ENCODE measurements around the gene MYOM1.

Gene MYOM1

DNA sequence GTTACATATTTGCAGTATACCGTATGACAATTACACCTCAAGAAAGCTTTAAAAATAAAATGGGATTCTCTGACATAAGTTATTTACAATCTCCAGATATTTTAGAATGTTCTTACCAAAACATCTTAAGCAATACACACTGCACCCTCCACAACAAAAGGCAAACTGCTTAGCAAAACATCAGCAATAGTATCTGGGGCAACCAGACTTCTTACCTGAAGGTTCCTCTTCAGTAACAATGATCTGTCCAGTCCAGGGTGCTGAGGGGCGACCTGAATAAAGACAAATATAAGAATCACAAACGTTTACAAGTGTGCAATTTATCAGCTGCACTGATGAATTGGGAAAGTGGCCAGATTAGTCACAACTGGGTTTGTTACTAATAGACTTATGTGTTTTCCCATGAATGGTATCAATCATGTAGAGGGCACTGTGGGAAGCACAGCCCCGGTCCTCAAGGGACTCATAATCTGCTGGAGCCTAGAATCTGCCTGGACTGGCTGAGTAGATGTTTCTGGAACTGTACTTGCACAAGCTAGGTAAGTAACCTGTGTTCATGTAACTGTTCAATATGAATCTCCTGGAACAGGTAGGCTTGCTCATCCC is 70.7 kb downstream of the MYOM1 start:
- TF ChIP-seq, protein P1, sequence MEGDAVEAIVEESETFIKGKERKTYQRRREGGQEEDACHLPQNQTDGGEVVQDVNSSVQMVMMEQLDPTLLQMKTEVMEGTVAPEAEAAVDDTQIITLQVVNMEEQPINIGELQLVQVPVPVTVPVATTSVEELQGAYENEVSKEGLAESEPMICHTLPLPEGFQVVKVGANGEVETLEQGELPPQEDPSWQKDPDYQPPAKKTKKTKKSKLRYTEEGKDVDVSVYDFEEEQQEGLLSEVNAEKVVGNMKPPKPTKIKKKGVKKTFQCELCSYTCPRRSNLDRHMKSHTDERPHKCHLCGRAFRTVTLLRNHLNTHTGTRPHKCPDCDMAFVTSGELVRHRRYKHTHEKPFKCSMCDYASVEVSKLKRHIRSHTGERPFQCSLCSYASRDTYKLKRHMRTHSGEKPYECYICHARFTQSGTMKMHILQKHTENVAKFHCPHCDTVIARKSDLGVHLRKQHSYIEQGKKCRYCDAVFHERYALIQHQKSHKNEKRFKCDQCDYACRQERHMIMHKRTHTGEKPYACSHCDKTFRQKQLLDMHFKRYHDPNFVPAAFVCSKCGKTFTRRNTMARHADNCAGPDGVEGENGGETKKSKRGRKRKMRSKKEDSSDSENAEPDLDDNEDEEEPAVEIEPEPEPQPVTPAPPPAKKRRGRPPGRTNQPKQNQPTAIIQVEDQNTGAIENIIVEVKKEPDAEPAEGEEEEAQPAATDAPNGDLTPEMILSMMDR (IDR thresholded peaks at IDR 0.05; ENCODE audit: control insufficient read depth, insufficient read depth, low read depth, low read length, missing control alignments), result no peak
- peak; percentile 8 for DNase-seq (ENCODE audit: low read depth)
- H3K4me3 ChIP-seq (ENCODE audit: control insufficient read depth, low read depth, low read length), result no peak overlapping the region

DNA sequence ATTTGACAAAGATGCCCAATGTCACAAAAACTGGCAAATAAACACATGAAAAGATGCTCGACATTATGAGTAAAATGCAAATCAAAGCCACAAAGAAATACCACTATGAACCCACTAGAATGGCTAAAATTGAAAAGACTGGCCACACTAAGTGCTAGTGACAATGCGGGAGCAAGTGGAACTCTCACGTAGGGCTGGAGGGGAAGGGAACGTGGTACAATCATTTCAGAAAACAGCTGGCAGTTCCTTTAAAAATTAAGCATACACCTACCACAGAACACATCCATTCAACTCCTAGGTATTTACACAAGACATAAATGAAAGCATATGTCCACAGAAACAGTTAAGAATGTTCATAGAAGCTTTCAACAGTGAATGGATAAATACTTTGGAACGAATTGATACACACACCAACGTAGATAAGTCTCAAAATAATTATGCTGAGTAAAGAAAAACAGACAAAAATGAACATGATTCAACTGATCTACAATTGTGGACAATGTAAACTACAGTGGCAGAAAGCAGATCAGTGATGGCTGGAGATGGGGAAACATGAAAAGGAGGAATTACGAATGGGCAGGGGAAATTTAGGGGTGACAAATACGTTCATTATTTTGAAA is 71.7 kb downstream of the MYOM1 start:
- TF ChIP-seq, protein P1 (IDR thresholded peaks at IDR 0.05; ENCODE audit: control insufficient read depth, insufficient read depth, low read depth, low read length, missing control alignments), result no peak
- no peak overlapping the region for H3K4me3 ChIP-seq (ENCODE audit: control insufficient read depth, low read depth, low read length)
- DNase-seq (ENCODE audit: low read depth), result no peak

- H3K4me3 ChIP-seq (ENCODE audit: control insufficient read depth, low read depth, low read length), result no peak overlapping the region
- no peak for DNase-seq (ENCODE audit: low read depth)
- TF ChIP-seq, protein P1 (IDR thresholded peaks at IDR 0.05; ENCODE audit: control insufficient read depth, insufficient read depth, low read depth, low read length, missing control alignments), result no peak
Measured at GRCh38 chr18:3140986-3141639, 78.7 kb downstream of the MYOM1 start.

DNA sequence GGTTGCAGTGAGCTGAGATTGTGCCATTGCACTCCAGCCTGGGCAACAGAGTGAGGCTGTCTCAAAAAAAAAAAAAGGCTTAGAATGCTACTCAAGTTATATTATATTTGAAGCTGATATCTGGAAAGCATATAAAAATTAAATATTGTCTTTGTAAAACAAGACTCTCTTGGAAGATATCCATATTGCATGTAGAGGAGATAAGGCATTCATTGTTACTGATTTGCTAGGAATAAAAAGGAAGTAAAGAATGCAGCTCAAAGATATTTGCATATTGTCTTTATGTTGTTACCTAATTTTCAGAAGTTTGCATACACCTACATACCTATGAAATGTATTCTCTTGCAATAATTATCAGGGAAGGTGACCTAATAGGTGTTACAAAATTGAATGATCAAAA is 79.4 kb downstream of the MYOM1 start:
- H3K4me3 ChIP-seq (ENCODE audit: control insufficient read depth, low read depth, low read length), result no peak overlapping the region
- TF ChIP-seq, protein P1 (IDR thresholded peaks at IDR 0.05; ENCODE audit: control insufficient read depth, insufficient read depth, low read depth, low read length, missing control alignments), result no peak
- no peak for DNase-seq (ENCODE audit: low read depth)

DNA sequence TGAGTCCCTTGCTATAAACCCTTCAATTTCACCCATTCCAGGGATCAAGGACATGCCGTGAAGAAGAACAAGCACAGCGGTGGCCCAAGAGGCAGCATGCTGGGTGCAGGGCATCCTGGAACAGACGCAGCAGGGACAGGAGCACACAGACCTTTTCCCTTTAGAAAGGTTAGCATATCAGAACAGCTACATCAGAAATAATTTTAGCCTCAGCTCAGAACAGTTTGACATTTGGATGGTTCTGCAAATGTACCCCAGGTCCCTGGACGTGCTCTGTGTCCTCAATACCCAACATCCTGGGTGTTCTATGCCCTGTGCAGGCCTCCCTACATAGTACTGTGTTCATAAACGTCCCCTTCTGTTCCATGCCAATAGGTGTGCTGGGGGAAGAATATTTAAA is 80.4 kb downstream of the MYOM1 start:
- H3K4me3 ChIP-seq (ENCODE audit: control insufficient read depth, low read depth, low read length), result no peak overlapping the region
- DNase-seq (ENCODE audit: low read depth), result no peak
- TF ChIP-seq, protein P1 (IDR thresholded peaks at IDR 0.05; ENCODE audit: control insufficient read depth, insufficient read depth, low read depth, low read length, missing control alignments), result no peak

DNA sequence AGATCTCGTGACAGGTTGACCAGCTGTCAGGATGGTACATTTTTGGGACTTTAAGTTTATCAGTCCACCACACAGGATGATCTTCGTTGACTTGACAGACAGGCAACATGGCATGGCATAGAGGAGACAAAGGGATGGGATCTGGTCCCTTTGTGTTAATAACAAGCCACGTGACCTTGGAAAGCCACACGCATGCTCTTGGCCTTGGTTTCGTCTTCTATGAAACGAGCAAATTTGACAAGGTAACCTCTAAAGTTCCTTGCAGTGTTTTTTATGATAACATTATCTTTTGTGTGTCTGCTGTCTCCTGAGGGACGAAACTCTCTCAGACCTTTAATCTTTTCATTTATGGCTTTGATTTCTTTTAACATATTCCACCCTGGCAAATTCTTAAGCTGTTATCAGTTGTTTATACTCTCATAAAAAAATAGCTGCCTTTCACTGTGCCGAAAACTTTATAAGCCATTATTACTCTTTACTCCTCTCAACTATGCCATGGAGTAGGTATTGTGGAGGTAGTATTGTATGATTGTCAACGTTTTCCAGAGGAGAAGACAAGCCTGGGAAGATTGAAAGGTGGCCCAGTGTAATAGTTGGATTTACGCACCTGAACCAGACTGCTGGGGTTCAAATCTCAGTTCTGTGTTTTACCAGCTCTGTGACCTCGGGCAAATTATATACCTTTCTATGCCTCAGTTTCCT is 81.3 kb downstream of the MYOM1 start:
- TF ChIP-seq, protein P1 (IDR thresholded peaks at IDR 0.05; ENCODE audit: control insufficient read depth, insufficient read depth, low read depth, low read length, missing control alignments), result no peak
- H3K4me3 ChIP-seq (ENCODE audit: control insufficient read depth, low read depth, low read length), result no peak overlapping the region
- DNase-seq (ENCODE audit: low read depth), result no peak

Measured in AG09309 (cell line).